Activated naive CD4-positive, alpha-beta T cell (primary cell): ENCODE measurements around the gene RAD51B.
"Not testable (repeated sequence)": the region's sequence is repeated elsewhere in the genome, so short reads cannot be mapped to it uniquely, and the experiment has no call there.

Experiments used
- DNase-seq, 4 experiments: peaks; one replicate each; lab custom pipeline; 2025; lab: John Stamatoyannopoulos, UW

RAD51B gene

GRCh38 chr14:67984274-67984673 lies 164.7 kb downstream of the RAD51B start:
- no peak for DNase-seq

DNA sequence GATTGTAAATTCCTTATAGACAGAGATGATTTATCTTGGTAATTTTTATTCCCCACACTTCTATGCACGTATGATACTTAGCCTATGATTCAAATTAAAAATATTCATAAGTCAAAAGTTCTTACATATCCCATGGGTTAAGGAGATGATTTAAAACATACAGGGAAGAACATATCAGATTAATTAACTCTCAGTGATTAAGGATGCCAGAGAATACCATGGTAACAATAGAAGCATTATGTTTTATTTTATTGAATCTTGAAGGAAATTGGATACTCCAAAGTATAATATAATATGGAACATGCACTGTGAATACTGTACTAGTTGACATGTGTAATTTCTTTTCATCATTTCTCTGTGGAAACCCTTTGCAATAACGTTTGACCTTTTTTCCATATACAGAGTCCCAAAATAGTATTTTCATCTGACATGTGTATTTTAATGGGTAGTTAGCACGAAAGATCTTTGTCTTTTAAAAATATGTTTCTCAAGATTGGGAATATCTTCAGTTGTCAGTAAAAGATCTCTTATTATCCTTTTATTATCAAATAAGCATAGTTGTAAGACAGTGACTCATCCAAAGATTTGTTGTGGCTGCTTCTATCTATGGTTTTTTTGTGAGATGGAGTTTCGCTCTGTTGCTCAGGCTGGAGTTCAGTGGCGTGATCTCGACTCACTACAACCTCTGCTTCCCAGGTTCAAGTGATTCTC lies 166.7 kb downstream of the RAD51B start:
- no peak for DNase-seq

DNA sequence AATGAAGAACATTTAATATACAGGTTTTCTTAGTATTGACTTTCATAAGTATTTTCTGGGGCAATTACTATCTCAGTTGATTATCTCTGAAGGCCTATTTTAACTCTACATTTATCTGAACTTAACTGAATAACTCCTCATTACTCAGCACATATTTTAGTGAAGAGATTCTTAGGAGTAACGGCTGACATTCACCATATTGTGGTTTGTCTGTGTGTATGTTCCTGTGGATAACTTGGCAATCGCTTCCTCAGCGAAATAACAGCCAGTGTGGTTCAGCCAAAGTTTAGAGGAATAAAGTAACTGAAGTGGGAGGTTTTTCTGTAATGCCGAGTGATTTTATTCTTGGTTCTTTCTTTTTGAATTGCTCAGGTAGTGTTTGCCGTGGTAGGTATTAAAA lies 168.0 kb downstream of the RAD51B start:
- DNase-seq, result no peak

GRCh38 chr14:67988210-67988609 lies 168.6 kb downstream of the RAD51B start:
- not testable (repeated sequence) for DNase-seq

GRCh38 chr14:67990576-67990975 lies 171.0 kb downstream of the RAD51B start:
- DNase-seq, result no peak

DNA sequence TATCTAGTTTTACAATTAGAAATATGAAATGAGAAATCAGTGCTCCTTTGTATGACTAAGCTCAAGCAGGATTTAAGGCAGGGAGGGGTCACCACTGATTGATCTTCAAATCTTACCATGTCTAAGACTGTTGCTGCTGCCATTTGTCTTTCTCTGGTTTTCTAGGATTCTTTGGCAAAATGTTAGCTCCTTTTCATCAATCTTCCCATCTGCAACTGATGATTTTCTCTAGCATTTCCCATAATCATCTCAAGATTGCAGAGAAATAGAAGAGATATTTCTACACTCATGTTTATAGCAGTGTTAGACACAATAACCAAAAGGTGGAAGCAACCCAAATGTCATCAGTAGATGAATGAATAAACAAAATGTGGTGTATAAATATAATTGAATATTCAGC lies 175.0 kb downstream of the RAD51B start:
- no peak for DNase-seq

DNA sequence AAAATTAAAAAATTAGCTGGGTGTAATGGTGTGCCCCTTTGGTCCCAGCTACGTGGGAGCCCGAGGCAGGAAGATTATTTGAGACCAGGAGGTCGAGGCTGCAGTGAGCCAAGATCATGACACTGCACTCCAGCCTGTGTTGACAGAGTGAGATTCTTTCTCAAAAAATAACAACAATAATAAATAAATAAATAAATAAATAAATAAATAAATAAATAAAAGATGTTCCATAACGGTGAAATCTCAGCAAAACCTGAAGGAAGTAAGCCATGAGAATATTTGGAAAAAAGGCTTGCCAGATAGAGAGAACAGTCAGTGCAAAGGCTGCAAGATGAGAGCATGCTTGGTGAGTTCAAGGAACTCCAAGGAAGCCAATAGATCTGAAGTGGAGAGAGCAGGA lies 176.7 kb downstream of the RAD51B start:
- DNase-seq, result no peak

DNA sequence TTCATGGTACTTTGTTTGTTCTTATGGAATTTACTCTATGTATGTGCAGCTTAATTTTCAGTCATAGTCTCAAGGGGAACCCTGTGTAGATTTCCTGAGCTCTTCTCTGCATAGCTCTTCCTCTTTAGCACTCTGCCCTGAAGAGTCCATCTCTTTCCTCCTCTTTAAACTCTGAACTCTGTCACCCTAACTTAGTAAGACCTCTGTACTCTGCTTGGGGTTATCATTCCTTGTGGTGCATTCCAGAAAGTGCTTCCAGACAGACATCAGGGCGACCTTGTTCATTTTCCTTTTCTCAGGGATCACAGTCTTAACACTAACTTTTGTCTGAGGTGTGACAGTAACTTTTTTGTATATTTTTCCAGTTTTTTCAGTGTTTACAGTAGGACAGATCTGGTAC lies 179.3 kb downstream of the RAD51B start:
- no peak for DNase-seq

DNA sequence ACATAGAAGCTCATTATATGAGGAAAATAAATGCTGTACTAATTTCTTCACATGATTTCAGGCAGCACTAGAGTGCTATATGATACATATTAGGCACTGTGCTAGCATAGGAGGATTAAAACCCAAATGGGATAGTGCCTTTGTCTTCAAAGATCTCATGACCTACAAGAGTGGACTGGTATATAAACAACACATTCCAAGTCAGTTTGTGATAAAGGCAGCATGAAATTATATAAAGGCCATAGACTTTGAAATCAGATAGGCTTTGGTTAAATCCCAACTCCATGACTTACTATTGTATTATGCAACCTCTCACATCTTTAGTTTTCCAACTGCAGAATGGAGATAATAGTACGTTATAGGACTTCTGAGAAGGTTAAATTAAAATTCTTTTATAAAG lies 179.7 kb downstream of the RAD51B start:
- no peak for DNase-seq

- no peak for DNase-seq
Observed at GRCh38 chr14:67999705-68000384, 180.3 kb downstream of the RAD51B start.

GRCh38 chr14:68000511-68000910 lies 180.9 kb downstream of the RAD51B start:
- DNase-seq, result no peak

GRCh38 chr14:68008491-68008890 lies 188.9 kb downstream of the RAD51B start:
- DNase-seq, result no peak

GRCh38 chr14:68011406-68012028 lies 191.9 kb downstream of the RAD51B start:
- no peak for DNase-seq

DNA sequence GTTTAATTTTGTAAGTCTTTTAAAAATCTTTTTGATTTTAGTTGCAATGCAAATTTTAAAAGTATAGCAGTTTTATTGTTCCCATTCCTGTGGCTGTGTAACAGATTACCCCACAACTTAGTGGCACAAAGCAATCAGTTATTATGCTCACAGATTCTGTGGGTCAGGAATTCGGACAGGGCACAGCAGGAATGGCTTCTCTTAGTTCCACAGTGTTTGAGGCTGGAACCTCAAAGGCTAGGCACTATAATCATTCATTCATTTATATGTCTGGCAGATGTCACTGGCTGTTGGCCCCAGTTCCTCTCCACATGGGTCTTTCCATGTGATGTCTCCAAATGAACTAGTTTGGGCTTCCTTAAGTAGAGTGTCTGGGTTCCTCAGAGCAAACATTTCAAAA lies 193.3 kb downstream of the RAD51B start:
- no peak for DNase-seq

DNA sequence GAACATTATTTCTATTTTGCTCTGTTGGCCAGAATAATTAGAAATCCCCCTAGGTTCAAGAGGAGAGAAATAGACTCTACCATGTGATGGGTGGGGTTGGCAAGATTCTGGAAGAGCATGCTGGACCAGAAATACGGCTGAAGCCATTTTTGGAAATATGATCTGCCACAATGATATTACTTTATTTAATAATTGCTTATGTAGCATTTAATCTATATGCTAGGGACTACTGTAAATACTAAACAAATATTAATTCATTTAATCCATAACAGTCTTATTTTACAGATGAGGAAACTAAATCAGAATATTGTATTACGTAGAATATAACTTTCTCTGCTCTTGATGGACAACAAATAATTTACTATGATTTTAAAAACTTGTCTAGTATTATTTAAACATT lies 193.7 kb downstream of the RAD51B start:
- DNase-seq, result no peak

- DNase-seq, result no peak
Observed at GRCh38 chr14:68014771-68015170, 195.2 kb downstream of the RAD51B start.

DNA sequence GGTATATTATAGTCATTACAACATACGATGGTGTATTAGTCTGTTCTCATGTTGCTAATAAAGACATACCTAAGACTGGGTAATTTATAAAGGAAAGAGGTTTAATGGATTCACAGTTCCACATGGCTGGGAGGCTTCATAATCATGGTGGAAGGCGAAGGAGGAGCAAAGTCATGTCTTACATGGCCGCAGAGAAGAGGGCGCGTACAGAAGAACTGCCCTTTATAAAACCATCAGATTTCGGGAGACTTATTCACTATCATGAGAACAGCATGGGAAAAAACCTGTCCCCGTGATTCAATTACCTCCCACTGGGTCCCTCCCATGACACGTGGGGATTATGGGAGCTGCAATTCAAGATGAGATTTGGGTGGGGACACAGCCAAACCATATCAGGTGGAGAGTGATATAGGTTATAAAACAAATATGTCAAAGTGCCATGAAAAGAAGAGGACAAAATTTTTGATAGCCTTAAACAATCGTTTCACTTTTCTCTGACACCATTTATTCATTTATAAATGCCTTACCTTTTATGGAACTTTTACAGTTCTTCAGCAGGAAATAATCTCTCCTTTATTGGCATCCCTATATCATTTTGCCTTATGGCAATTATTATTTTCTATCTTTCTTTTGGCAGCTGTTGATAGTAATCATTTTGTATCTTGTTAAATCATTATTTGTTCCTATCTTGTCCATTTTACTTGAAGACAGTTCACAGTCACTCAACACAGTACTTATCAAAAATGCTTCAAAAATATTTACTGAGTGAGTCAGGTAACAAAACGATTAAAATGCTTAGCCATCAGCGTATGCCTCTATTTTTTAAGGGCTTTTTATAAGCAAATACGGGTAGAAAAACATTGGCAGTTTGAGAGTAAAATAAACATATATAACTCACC lies 196.0 kb downstream of the RAD51B start:
- DNase-seq, result no peak

DNA sequence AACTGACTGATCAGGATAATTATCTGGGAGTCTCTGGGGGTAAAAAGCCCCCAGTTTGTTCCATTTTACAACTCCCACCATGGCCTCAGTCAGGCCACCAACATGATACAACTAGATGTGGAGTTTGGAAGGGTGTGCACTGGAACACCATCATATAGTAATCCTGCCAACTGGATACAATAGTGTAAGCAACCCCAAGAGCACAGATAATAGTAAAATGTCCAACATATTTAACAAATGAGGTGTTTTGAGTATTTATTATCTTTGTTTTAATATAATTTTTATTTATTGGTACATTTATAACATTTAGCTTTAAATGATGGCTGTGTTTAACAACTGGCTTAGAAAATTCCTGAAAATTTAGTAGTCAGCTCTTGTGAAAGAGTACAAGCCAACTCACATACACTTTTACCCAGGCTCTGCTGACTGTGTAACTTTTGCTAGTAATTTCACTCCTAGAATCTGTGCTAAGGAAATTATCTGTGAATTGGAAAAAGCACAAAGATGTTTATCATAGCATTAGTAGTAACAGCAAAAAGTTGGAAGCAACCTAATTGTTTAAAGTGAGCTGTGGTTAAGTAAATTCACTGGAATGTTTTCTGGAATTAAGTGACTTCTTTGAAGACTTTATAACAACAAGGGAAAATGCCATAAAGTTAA lies 196.8 kb downstream of the RAD51B start:
- DNase-seq, result no peak

DNA sequence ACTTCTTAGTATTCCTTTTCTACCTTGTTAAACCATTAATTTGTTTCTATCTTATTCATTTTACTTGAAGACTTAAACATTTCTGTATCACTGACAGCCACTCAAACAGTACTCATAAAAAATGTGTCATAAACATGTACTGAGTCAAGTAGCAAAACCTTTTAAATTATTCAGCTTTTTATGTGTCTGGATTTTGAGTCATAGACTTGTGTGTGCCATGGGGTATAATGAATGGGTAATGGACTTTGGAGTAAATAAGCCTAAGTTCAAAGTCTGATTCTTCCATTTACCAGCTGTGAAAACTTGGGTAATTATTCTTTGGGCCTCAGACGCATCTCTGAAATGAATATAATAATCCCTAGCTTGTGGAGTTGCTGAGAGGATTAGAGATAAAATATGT lies 199.0 kb downstream of the RAD51B start:
- no peak for DNase-seq

- DNase-seq, result no peak
Observed at GRCh38 chr14:68020493-68020892, 200.9 kb downstream of the RAD51B start.

GRCh38 chr14:68020999-68021663 lies 201.6 kb downstream of the RAD51B start:
- no peak for DNase-seq
